Left colon (tissue), 2 donors: ENCODE measurements around the gene BLOC1S6. TPM values are rescaled to one million over a fixed set of nuclear protein-coding genes. Genes with fewer than 3 reads are reported as not detected.

Source experiments
- ATAC-seq: fragments of 200-7000 bp; cut with Tn5 transposase; one replicate; pipeline ENCODE4 v1.9.1; 2020; ENCODE audit warnings: mild to moderate bottlenecking, moderate library complexity
- DNase-seq, 2 donors: peaks; one replicate each; pipeline ENCODE4 v3.0.0-alpha.2; 2020
- intact Hi-C, 2 donors: fragments of 100-400 bp; cut with DNase I in 1 of 2; cut with micrococcal nuclease in 1 of 2; formaldehyde crosslinking; loops; one replicate each; pipeline versions ENCODE4 v1.11.2 to v1.14.0; 2022; cut with DNase I, micrococcal nuclease
- total RNA-seq, 2 donors: library from RNA; stranded (reverse); fragmentation: NEBNext Ultra II Directional; extraction: Animal tissue kit (Norgen Biotek cat#: 25700); gene quantifications; one replicate each; pipeline ENCODE4 v1.2.1, GENCODE V29; 2021
- donor health status: DM: no; HTN: no; CAD: no.
- donor health status: DM: yes; HTN: yes; CAD: no.

BLOC1S6 gene
- total RNA-seq, 2 donors from 2014 or later, result 24.0 to 25.9 TPM

DNA sequence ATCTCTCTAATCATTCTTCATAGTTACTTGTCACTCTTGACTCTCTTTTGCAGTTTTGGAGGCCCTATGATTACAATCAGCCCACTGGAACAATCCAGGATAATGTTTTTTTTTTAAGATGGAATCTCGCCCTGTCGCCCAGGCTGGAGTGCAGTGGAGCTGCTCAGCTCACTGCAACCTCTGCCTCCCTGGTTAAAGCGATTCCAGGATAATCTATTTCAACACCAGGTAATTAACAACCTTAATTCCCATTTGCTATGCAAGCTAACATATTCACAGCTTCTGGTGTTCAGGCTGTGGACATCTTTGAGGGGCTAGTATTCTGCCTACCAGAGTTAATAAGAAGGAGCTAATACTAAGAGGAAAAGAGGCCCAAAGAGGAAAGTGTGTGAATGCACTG, 1.1 kb upstream of the BLOC1S6 start:
- no peak for DNase-seq
- intact Hi-C loops, result loop anchor here in 1 of 2 donors (2.0 kb wide), 1 partner anchor 65 kb away; no protein-coding TSS in a partner anchor
- ATAC-seq, result no peak

DNA sequence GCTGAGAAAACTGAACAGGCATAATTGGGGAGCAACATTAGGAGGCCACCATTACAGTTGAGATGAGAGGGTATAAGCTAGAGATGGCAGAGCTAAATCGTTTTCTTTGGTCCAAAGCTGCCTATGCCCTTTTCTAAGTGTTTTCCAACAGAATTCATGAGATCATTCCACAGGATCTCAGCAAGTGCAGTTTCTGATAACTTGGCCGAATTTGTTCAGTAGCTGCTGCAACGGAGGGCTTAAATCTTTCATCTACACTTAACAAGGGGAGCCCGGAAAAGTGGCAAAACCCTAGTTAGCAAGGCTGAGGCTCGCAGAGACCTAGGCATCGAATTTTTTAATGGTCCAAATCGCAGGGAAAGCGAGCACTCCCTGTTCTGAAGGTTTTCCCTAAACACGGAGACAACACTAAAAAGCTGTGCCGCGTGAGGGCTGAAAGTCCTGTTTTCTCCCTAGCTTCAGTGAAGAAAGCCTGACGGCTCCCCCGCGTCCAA, 531 bp upstream of the BLOC1S6 start:
- DNase-seq (no peak), ATAC-seq (peak; percentile 18)
- intact Hi-C loops, result loop anchor here in 1 of 2 donors (2.0 kb wide), 1 partner anchor 66 kb away; no protein-coding TSS in a partner anchor

DNA sequence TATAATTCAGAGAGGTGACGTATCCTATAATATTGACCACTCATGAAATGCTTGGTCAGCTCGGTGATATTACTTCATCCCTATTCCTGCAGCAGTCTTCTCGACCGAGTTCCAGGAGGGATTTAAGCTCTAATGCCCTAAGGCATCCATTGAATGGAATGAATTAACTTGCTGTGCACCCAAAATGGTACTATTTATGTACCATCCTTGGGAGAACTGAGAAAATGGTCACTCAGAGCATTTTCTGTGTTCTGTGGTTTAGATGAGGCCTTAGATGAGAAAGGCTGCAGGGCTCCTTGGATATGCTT, 638 bp downstream of the BLOC1S6 start:
- no peak for DNase-seq
- no peak for ATAC-seq
- intact Hi-C loops, result loop anchor here in 1 of 2 donors (2.0 kb wide), 1 partner anchor 67 kb away; no protein-coding TSS in a partner anchor

DNA sequence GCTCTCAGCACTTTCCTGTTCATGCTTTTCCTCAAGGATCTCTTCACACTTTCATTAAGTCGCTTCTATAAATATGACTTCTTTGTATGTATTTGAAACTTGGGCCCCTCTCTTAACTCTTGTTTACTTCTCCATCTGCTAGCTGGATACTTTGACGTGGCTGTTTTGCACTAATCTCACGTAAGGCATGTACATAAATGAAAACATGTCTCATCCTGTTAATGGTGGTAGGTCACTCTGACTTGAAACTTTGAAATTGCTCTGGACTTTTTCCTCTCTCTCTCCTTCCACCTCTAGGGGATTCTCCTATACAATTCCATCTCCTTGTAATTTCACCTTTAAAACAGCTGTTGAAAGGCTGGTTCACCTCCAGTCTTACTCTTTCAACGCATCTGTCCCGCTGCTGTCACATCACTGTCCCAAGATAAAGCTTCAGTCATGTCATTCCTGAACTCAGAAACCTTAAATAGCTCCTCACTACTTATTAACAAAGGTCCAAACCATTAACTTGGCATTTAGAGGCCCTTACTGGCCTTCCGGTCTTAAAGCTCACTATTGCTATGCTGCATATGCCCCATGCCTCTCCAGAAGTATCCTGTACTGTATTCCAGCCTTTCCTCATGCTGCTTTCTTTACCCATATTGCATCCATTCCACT, 1.2 kb downstream of the BLOC1S6 start:
- intact Hi-C loops, result no loop called here
- ATAC-seq, result no peak

DNA sequence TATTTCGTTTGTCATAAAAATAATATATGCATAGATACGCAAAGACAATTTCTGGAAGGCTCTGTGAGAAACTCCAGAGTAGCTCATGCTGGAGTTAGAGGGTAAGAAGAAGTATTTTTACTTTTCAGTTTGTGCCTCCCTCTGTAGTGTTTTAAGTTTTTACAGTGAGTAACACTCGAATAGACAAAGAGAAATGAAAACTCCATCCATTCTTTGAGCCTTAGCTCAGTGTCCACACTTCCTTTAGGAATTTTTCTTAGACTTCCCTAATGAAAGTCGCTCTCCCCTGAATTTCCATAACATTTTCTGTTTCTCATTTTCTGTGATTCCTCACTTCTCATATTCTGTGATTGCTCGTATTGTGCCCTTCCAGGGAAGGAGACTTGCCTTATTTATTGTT, 2.1 kb downstream of the BLOC1S6 start:
- DNase-seq, result no peak
- intact Hi-C loops, result no loop called here
- no peak for ATAC-seq

More for the DNA sequence above, 1.2 kb downstream of the BLOC1S6 start:
- no peak for DNase-seq

DNA sequence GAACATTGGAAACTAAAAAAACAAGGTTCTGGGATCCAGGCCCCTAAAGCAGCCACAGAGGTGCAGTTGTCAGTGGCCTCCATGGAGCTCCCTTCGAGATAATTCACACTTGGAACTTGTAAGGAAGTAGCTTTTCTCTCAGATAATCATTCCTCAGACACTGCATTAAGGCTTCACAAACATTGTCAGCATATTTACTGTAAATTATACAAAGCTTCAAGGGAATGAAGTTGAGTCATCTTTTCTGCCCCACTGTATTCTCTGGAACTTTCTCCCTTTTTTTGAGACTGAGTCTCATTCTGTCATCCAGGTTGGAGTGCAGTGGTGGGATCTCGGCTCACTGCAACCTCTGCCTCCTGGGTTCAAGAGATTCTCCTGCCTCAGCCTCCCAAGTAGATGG, 7.1 kb downstream of the BLOC1S6 start:
- intact Hi-C loops, result no loop called here
- DNase-seq, result no peak
- ATAC-seq, result no peak

DNA sequence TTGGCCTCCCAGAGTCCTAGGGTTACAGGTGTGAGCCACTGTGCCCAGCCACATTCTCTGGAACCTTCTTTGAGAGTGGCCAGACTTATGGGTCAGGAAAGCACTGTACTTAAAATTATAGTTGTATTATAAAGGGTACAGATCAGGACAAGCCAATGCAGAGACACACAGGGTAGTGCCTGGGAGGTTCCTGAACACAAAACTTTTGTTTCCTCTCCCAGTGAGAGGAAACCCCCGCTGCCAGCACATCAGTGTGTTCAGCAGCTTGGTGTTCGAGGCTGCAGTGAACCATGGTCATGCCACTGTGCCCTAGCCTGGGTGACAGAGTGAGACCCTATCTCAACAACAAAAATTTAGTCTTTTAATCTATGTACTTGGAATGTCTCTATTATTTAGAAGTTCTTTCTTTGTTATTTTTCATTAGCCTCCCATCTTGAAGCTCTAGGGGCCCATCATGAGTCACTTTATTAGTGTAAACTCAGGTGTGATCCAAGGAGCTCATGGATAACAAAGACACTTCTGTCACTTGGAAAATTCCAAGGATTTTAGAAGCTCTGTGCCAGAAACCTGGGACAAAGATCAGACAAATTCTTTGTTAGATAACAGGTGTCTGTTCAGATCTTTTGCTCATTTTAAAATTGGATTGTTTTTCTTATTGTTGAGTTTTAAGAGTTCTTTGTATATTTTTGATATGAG, 7.8 kb downstream of the BLOC1S6 start:
- ATAC-seq (no peak), DNase-seq (no peak)
- intact Hi-C loops, result no loop called here

DNA sequence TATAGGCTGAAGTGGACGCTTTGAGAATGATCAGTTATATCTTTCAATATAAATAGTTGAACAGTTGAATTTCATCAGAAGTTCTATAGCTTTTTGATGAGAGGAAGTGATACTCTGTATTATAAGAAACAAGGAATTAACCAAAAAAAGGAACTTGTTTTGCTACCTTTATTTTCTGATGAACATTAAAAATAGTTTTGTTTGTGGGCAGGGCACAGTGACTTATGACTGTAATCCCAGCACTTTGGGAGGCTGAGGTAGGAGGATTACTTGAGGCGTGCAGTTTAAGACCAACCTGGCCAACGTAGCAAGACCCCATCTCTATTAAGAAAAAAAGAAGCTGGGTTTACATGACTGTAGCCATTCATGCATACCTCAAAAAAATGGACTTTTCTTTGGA, 16.7 kb downstream of the BLOC1S6 start:
- intact Hi-C loops, result no loop called here
- DNase-seq (no peak), ATAC-seq (no peak)

DNA sequence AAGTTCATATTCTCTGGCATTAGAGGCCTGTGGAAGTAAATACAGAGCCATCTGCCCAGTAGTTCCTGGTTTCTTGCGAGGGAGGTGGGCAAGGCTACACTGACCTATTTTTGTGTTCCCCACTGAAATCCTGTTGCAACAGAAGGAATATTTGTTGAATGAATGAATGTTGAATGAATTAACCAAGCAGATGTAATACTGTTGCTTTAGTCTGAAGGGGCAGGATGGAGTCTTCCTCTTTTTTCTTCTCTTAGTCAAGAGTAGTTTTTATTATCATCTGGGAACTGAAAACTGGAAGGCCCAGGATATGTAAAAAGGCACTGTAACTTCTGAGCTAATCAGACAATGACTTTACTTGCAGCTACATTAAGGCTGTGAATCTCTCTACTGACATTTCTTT, 17.1 kb downstream of the BLOC1S6 start:
- no peak for ATAC-seq
- no peak for DNase-seq
- intact Hi-C loops, result no loop called here

DNA sequence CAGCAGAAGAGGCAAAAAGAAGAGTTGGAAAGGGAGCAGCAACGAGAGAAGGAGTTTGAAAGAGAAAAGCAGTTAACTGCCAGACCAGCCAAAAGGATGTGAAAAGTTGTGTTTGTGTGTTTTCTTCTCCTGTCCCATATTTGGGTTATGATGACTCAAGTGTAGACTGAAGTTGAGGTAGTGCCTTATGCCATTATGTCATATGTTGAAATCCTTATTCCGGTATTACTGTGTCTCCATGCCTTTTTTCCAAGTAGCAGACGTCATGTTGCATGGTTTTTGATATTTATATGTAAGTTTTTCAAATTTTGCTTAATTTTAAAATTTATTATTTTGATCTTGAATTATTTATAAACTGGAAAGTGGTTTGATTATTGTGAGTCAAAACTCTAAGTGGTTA, 19.2 kb downstream of the BLOC1S6 start:
- ATAC-seq, result no peak
- intact Hi-C loops, result no loop called here
- DNase-seq, result no peak

DNA sequence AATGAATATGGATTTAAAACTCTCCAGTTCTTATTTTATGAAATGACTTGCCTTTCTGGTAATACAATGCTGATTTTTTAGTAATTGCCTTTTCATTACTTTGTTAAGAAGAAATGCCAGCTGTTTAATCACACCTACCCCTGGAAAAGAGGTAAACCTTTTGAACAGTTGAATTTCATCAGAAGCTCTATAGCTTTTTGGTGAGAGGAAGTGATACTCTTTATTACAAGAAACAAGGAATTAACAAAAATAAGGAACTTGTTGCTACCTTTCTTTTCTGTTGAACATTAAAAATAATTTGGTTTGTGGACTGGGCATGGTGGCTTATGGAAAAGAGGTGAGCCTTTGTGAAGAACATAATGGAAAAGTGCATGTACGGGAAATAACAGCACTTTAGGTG, 19.7 kb downstream of the BLOC1S6 start:
- ATAC-seq (no peak), DNase-seq (no peak)
- intact Hi-C loops, result no loop called here

DNA sequence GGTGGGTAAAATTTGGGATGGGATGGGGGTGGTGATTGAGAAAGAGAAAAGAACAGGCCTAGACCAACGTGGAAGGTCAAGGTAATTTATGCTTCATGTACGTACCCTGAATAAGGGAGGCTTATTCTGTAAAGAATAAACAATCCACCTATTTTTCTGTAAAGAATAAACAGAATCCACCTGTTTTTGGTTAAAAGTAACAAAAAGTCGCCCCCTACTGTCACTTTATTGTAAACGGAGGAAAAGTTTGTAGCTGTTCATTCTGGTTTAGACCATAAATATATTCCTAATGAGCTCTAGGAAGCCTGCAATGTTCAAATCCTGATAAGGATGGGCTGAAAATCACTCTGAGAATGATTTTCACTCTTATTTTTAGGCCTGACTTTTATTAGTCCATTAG, 24.1 kb downstream of the BLOC1S6 start:
- no peak for DNase-seq
- ATAC-seq, result no peak
- intact Hi-C loops, result loop anchor here in 1 of 2 donors (5.0 kb wide), 2 partner anchors 89 to 154 kb away; partner anchors contain the start of gene SLC30A4

DNA sequence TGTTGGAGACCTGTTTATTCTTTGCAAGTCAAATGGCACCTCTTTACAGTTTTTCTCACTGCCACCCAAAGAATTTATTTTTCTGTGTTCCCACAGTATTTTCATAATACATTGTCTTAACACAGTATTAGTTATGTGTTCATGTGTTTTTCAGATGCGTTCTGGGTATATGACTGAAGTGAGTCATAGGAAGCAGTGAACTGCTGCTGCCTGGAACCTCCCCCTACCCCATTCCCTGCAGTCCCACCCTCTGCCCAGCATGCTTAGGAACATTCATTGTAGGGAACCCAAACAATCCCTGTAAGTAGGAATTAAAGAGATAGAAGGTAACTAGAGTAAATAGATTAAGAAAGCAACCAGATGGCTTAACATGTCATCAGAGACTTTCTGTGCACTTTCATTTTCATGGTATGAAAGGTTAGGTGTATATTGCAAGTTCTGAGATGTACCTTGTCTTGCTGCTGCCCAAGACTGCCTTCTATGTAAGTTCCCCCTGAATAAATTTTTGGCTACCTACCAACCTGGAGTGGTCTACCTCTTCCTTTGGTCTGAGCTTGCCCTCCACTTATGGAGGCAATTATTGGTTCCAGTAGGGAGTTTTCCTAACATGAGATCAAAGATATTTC, 25.7 kb downstream of the BLOC1S6 start:
- DNase-seq, result no peak
- intact Hi-C loops, result loop anchor here in 1 of 2 donors (5.0 kb wide), 2 partner anchors 91 to 156 kb away; partner anchors contain the start of gene SLC30A4
- ATAC-seq, result no peak

DNA sequence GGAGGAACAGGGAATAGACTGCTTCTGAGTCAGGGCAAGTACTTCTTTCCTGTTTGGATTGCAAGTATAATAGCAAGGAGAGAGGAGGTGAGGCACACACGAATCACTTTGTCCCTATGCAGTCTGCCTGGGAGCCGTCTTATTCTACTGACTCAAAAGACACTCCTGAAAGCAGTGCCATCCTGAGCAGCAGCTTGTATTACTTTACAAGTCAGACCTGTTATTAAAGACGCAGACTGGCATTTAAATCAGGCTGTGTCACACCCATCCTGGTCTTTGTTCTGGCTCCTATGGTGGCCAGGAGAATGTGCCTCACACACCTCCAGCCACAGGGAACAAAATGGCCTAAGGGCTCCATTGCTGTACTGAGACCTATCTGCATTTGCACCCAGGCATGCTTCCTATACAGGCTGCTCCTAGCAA, 29.7 kb downstream of the BLOC1S6 start:
- ATAC-seq, result peak; percentile 83
- intact Hi-C loops, result no loop called here
- DNase-seq, result no peak

DNA sequence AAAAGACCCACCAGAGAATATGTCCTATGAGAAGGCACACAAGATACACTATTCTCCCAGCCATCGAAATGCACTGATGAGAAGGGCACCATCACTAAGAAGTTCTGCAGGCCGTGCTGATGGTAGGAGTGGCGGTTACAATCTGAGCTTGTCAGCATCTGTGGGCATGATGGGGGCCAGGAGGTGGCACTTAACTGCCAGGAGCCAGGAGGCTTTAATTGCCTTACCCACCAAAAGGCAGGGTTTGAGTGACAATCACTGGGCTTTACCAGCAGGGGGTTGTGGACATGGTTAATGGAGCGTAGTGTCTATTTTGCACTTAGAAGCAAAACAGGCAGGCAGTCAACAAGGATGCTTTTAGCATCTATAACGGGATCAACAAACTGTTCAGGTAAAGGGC, 31.6 kb downstream of the BLOC1S6 start:
- ATAC-seq, result no peak
- intact Hi-C loops, result no loop called here
- DNase-seq, result no peak

DNA sequence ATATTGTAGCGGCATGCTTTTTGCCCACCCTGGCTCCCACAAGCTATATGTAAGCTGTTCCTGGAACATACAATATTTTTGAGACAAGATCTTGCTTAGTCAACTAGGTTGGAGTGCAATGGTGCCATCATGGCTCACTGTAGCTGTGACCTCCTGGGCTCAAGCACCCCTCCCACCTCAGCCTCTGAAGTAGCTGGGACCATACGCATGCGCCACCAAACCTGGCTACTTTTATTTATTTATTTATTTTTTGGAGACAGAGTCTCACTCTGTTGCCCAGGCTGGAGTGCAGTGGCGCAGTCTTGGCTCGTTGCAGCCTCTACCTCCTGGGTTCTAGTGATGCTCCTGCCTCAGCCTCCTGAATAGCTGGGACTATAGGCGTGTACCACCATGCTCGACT, 41.0 kb downstream of the BLOC1S6 start:
- ATAC-seq (no peak), DNase-seq (no peak)
- intact Hi-C loops, result no loop called here

DNA sequence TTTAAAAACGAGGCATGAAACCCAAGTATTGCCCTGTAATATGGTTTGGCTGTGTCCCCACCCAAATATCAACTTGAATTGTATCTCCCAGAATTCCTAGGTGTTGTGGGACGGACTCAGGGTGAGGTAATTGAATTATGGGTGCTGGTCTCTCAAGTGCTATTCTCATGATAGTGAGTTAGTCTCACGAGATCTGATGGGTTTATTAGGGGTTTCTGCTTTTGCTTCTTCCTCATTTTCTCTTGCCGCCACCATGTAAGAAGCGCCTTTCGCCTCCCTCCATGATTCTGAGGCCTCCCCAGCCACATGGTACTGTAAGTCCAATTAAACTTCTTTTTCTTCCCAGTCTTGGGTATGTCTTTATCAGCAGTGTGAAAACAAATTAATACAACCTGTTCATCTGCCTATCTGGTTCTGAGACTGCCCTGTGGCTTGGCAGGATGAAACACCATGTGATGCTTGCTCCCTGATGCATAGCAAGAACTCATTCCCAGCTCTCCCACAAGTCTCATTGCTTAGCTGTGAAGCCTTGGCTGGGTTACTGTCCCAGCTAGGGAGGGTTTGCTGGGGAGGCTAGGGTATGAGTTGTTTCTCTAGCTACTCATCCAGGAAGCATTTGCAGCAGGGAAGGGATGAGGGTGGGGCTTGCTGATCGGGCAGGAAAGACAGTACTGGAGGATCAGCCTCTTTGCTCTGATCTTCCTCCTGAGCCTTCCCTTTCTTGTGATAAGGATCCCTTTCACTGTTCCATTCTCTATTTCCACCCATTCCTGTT, 43.9 kb downstream of the BLOC1S6 start:
- DNase-seq, result peak in 1 of 2 donors; percentile 71
- intact Hi-C loops, result no loop called here
- ATAC-seq, result peak; percentile 20

DNA sequence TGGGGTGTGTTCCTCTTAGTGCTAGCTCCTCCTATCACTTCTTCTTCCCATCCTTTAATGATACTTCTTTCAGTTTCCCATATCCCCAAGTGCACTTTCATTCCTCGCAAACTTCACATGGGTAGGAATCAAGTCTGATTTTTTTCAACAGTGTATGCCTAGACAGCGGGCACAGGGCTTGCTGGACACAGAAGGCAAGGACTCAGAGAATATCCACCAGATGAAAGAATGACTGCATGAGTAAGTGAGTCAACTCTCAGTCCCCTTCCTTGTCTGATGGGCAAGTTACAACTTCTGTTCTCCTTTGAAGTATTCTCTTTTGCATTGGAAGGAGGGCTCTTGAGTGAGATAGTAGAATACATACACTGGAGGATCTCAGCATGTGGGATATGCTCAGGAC, 44.6 kb downstream of the BLOC1S6 start:
- intact Hi-C loops, result no loop called here
- ATAC-seq, result no peak
- DNase-seq, result no peak
